H9 (cell line): ENCODE data around the gene SERPINA3. TPM values are rescaled to one million over a fixed set of nuclear protein-coding genes. Genes with fewer than 3 reads are reported as not detected.
A peak's percentile ranks its signal among the peaks of the same experiment; 100 is the strongest.

ENCODE experiments used
- DNase-seq: peaks from one replicate; pipeline ENCODE4 v3.0.0-alpha.2; 2017
- H2AFZ ChIP-seq: one replicate; pipeline ENCODE4 v1.6.1; 2013; ENCODE audit warnings: mild to moderate bottlenecking, low read length, control low read depth, moderate library complexity
- H2AK5ac ChIP-seq: 2 replicates; pipeline ENCODE4 v1.6.1; 2013; ENCODE audit warnings: low read length, control low read depth, mixed read lengths; ENCODE audit not compliant: insufficient read length
- H2BK120ac ChIP-seq: one replicate; pipeline ENCODE4 v1.6.1; 2013; ENCODE audit warnings: low read depth, mild to moderate bottlenecking, low read length, control low read depth, inconsistent platforms; ENCODE audit not compliant: poor library complexity, severe bottlenecking
- H2BK12ac ChIP-seq: 2 replicates; pipeline ENCODE4 v1.6.1; 2013; ENCODE audit warnings: low read length, control low read depth, mixed read lengths, low read depth; ENCODE audit not compliant: insufficient read length
- H2BK15ac ChIP-seq: 2 replicates; pipeline ENCODE4 v1.6.1; 2013; ENCODE audit warnings: low read depth, low read length, control low read depth
- H2BK20ac ChIP-seq: one replicate; pipeline ENCODE4 v1.6.1; 2013; ENCODE audit warnings: low read depth, mild to moderate bottlenecking, low read length, control low read depth, inconsistent platforms; ENCODE audit not compliant: poor library complexity, severe bottlenecking
- H2BK5ac ChIP-seq: 2 replicates; pipeline ENCODE4 v1.6.1; 2013; ENCODE audit warnings: low read length, control low read depth, mixed read lengths; ENCODE audit not compliant: insufficient read length
- H3K14ac ChIP-seq: 2 replicates; pipeline ENCODE4 v1.6.1; 2013; ENCODE audit warnings: low read length, control low read depth; ENCODE audit not compliant: insufficient read depth
- H3K18ac ChIP-seq: 2 replicates; pipeline ENCODE4 v1.6.1; 2013; ENCODE audit warnings: low read depth, mild to moderate bottlenecking, mixed read lengths, low read length, control low read depth; ENCODE audit not compliant: insufficient read length
- H3K23ac ChIP-seq: 2 replicates; pipeline ENCODE4 v1.6.1; 2013; ENCODE audit warnings: low read length, control low read depth, mixed read lengths, low read depth; ENCODE audit not compliant: insufficient read length
- H3K23me2 ChIP-seq: 2 replicates; pipeline ENCODE4 v1.6.1; 2013; ENCODE audit warnings: low read depth, mild to moderate bottlenecking, mixed read lengths, low read length, control low read depth; ENCODE audit not compliant: insufficient read length, poor library complexity, severe bottlenecking
- H3K27ac ChIP-seq: 2 replicates; pipeline ENCODE4 v1.5.1; 2013; ENCODE audit warnings: low read length, control low read depth, mixed read lengths, low read depth; ENCODE audit not compliant: insufficient read length
- H3K27me3 ChIP-seq: 2 replicates; pipeline ENCODE4 v1.6.1; 2013; ENCODE audit warnings: low read length, control low read depth, inconsistent platforms; ENCODE audit not compliant: insufficient read depth
- H3K4ac ChIP-seq: 2 replicates; pipeline ENCODE4 v1.6.1; 2013; ENCODE audit warnings: low read depth, mild to moderate bottlenecking, control low read depth, inconsistent platforms, low read length, moderate library complexity
- H3K4me1 ChIP-seq: 2 replicates; pipeline ENCODE4 v1.6.1; 2013; ENCODE audit warnings: low read length, control low read depth, inconsistent platforms; ENCODE audit not compliant: insufficient read depth
- H3K4me2 ChIP-seq: 2 replicates; pipeline ENCODE4 v1.6.1; 2013; ENCODE audit warnings: low read length, control low read depth, mixed read lengths; ENCODE audit not compliant: insufficient read length, insufficient read depth
- H3K56ac ChIP-seq: 2 replicates; pipeline ENCODE4 v1.6.1; 2013; ENCODE audit warnings: low read depth, mild to moderate bottlenecking, mixed read lengths, low read length, control low read depth; ENCODE audit not compliant: insufficient read length
- H3K79me1 ChIP-seq: 2 replicates; pipeline ENCODE4 v1.6.1; 2013; ENCODE audit warnings: low read depth, mild to moderate bottlenecking, moderate library complexity, low read length, control low read depth, inconsistent platforms; ENCODE audit not compliant: insufficient read depth, poor library complexity, severe bottlenecking
- H3K79me2 ChIP-seq: 2 replicates; pipeline ENCODE4 v1.6.1; 2013; ENCODE audit warnings: low read length, control low read depth, inconsistent platforms; ENCODE audit not compliant: insufficient read depth
- H3K9ac ChIP-seq: 2 replicates; pipeline ENCODE4 v1.6.1; 2013; ENCODE audit warnings: low read length, control low read depth, mixed read lengths; ENCODE audit not compliant: insufficient read length; ENCODE audit errors: extremely low read depth
- H3K9me3 ChIP-seq: one replicate; pipeline ENCODE4 v1.6.1; 2013; ENCODE audit warnings: low read depth, low read length, inconsistent platforms; ENCODE audit not compliant: control insufficient read depth
- H3T11ph ChIP-seq: one replicate; pipeline ENCODE4 v1.6.1; 2013; ENCODE audit warnings: mild to moderate bottlenecking, low read length, control low read depth, inconsistent platforms
- H4K20me1 ChIP-seq: one replicate; pipeline ENCODE4 v1.6.1; 2013; ENCODE audit not compliant: control insufficient read depth, insufficient read length, insufficient read depth
- H4K5ac ChIP-seq: 2 replicates; pipeline ENCODE4 v1.6.1; 2013; ENCODE audit warnings: low read depth, mild to moderate bottlenecking, mixed read lengths, low read length, control low read depth; ENCODE audit not compliant: insufficient read length
- H4K8ac ChIP-seq: replicated peaks from 2 replicates; pipeline ENCODE4 v1.6.1; 2013; ENCODE audit warnings: low read length, control low read depth, mixed read lengths, low read depth; ENCODE audit not compliant: insufficient read length
- H4K91ac ChIP-seq: 2 replicates; pipeline ENCODE4 v1.6.1; 2013; ENCODE audit warnings: low read depth, mild to moderate bottlenecking, moderate library complexity, mixed read lengths, low read length, control low read depth; ENCODE audit not compliant: insufficient read length
- H3K27ac Mint-ChIP-seq, 3 experiments: 2 replicates in 2 of 3; 3 replicates in 1 of 3; pipeline ENCODE4 v1.8.0; 2020 to 2021; ENCODE audit warnings: mixed read lengths in 3 of 3, mild to moderate bottlenecking in 1 of 3, moderate library complexity in 1 of 3
- H3K27me3 Mint-ChIP-seq: 2 replicates; pipeline ENCODE4 v1.8.0; 2021; ENCODE audit warnings: low read depth, mild to moderate bottlenecking, moderate library complexity, mixed read lengths
- H3K36me3 Mint-ChIP-seq, 3 experiments: 2 replicates in 2 of 3; 3 replicates in 1 of 3; pipeline ENCODE4 v1.8.0; 2020 to 2021; ENCODE audit warnings: low read depth in 3 of 3, mixed read lengths in 3 of 3; ENCODE audit not compliant: insufficient read depth in 1 of 3
- H3K4me1 Mint-ChIP-seq, 2 experiments: 2 replicates each; pipeline ENCODE4 v1.8.0; 2020; ENCODE audit warnings: mixed read lengths in 2 of 2
- H3K4me3 Mint-ChIP-seq, 2 experiments: 2 replicates in 1 of 2; 3 replicates in 1 of 2; pipeline ENCODE4 v1.8.0; 2020 to 2021; ENCODE audit warnings: mild to moderate bottlenecking in 2 of 2, mixed read lengths in 2 of 2, moderate library complexity in 1 of 2
- H3K9me3 Mint-ChIP-seq, 2 experiments: 2 replicates in 1 of 2; 3 replicates in 1 of 2; pipeline ENCODE4 v1.8.0; 2020; ENCODE audit warnings: mild to moderate bottlenecking in 2 of 2, mixed read lengths in 2 of 2, moderate library complexity in 1 of 2
- CTCF ChIP-seq: fragments of 200-600 bp; sonication (generic); conservative IDR thresholded peaks from 3 replicates; pipeline ENCODE4 v1.8.0; 2021; ENCODE audit warnings: antibody characterized with exemption, mild to moderate bottlenecking
- WGBS: extraction: QIAGEN DNeasy Blood & Tissue Kit; methylation state at CpG from one replicate; pipeline ENCODE4 v1.1.7; 2013; ENCODE audit warnings: missing lambda C conversion rate, low lambda C conversion rate, mixed read lengths; ENCODE audit not compliant: insufficient read length; ENCODE audit errors: extremely low coverage; 5-methylcytosine and 5-hydroxymethylcytosine counted together
- total RNA-seq: library from RNA; stranded (reverse); gene quantifications from 2 replicates; pipeline ENCODE4 v1.2.1, GENCODE V29; 2021

Gene SERPINA3
- total RNA-seq, 1 experiment from 2014 or later: not detected

- no peak overlapping the region for H2BK120ac ChIP-seq
- H2BK15ac ChIP-seq: no peak overlapping the region
- no peak overlapping the region for H3K56ac ChIP-seq
- H2BK5ac ChIP-seq: no peak overlapping the region
- H3K9ac ChIP-seq: no peak overlapping the region
- no peak overlapping the region for H3K4me3 Mint-ChIP-seq
- no peak overlapping the region for H3K23ac ChIP-seq
- H3K23me2 ChIP-seq: no peaks in the 10 kb centered on the region
- H2AFZ ChIP-seq: no peak overlapping the region
- no peaks in the 10 kb centered on the region for H3K79me2 ChIP-seq
- no peak overlapping the region for H2AK5ac ChIP-seq
- H3K27ac Mint-ChIP-seq: peak overlapping the region in 1 of 3 experiments; percentile 57; a peak in 1 of 7 replicates
- DNase-seq: no peak
- no CpG with 5 or more reads among the region's 16 CpGs for WGBS
- no peaks in the 10 kb centered on the region for H3K9me3 ChIP-seq
- H4K91ac ChIP-seq: no peak overlapping the region
- H3K18ac ChIP-seq: no peak overlapping the region
- H2BK20ac ChIP-seq: no peak overlapping the region
- H3T11ph ChIP-seq: no peak overlapping the region
- H2BK12ac ChIP-seq: no peak overlapping the region
- H3K36me3 Mint-ChIP-seq: no peaks in the 10 kb centered on the region
- no peaks in the 10 kb centered on the region for H3K4me1 Mint-ChIP-seq
- H3K27me3 Mint-ChIP-seq: peaks cover 8% of the 10 kb centered on the region
- no peak overlapping the region for H3K4ac ChIP-seq
- no peak for TF ChIP-seq CTCF
- no peak overlapping the region for H4K5ac ChIP-seq
- H3K27ac ChIP-seq: no peak overlapping the region
- H3K14ac ChIP-seq: no peak overlapping the region
- H3K27me3 ChIP-seq: no peaks in the 10 kb centered on the region
- no peaks in the 10 kb centered on the region for H3K79me1 ChIP-seq
- no peaks in the 10 kb centered on the region; a peak in 1 of 5 replicates for H3K9me3 Mint-ChIP-seq
- H3K4me2 ChIP-seq: no peak overlapping the region
- no peaks in the 10 kb centered on the region for H4K20me1 ChIP-seq
- no peak overlapping the region for H4K8ac ChIP-seq
- H3K4me1 ChIP-seq: no peaks in the 10 kb centered on the region
Measured at GRCh38 chr14:94562941-94563883, 49.0 kb upstream of the SERPINA3 start.
